Chondrocyte (in vitro differentiated cells): ENCODE data around the gene FBXW10B. TPM values are rescaled to one million over a fixed set of nuclear protein-coding genes. Genes with fewer than 3 reads are reported as not detected.
"Not testable (repeated sequence)": the region's sequence is repeated elsewhere in the genome, so short reads cannot be mapped to it uniquely, and the experiment has no call there.

Experiments used
- DNase-seq: peaks from one replicate; pipeline ENCODE4 v3.0.0; 2021; ENCODE audit warnings: mixed read lengths, low spot score
- H3K27ac Mint-ChIP-seq: one replicate; pipeline ENCODE4 v1.8.0; 2021; ENCODE audit warnings: mild to moderate bottlenecking, moderate library complexity, mixed read lengths; ENCODE audit not compliant: unreplicated experiment
- H3K27me3 Mint-ChIP-seq: 2 replicates; pipeline ENCODE4 v1.8.0; 2021; ENCODE audit warnings: low read depth, mixed read lengths
- H3K36me3 Mint-ChIP-seq: 2 replicates; pipeline ENCODE4 v1.8.0; 2021; ENCODE audit warnings: low read depth, mixed read lengths
- H3K4me1 Mint-ChIP-seq: 2 replicates; pipeline ENCODE4 v1.8.0; 2021; ENCODE audit warnings: low read depth, mild to moderate bottlenecking, mixed read lengths
- H3K4me3 Mint-ChIP-seq: one replicate; pipeline ENCODE4 v1.8.0; 2021; ENCODE audit warnings: mild to moderate bottlenecking, moderate library complexity, mixed read lengths; ENCODE audit not compliant: unreplicated experiment
- H3K9me3 Mint-ChIP-seq: 2 replicates; pipeline ENCODE4 v1.8.0; 2021; ENCODE audit warnings: low read depth, mixed read lengths
- total RNA-seq: library from RNA; stranded (reverse); gene quantifications from 3 replicates; pipeline ENCODE4 v1.2.1, GENCODE V29; 2021

The FBXW10B gene
- total RNA-seq, 1 donor from 2014 or later: 1.1 TPM

DNA sequence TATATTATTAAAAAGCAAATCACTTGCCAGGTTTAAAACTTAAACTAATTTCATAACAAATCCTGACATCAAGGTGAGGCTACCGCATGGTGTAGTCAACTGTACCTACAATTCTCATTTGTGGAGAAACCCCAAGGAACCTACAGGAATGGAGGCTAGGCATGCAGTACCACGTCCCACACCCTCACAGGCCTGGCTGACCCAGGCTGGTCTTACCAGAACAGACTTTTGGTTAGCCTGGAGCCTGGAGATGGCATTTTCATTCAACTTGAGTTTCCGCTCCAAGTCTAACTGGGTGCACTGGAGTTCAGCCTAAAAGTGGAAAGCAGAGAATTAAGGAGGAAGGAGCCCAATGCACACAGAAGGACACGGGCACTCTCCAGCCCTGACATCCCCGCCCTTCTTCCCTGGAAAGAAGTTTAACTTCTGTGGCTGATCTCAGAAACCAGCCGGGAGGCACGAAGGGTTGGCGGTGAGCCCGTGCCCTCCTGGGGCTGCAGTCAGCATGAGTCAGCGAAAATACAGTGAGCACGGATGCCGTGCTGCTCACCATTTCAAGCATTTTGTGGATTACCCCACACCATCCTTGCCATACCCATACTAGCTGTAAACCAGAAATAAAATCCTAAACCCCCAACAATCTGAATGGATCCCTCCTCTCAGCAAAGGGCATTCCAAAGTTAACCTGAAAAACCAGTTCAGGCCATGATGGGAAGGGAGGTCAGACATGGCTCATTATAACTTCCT lies 23.2 kb upstream of the FBXW10B start:
- Mint-ChIP-seq H3K4me3 (peak overlapping the region; percentile 31), H3K27ac (peak overlapping the region; percentile 96)
- not testable (repeated sequence) for H3K27me3 Mint-ChIP-seq

DNA sequence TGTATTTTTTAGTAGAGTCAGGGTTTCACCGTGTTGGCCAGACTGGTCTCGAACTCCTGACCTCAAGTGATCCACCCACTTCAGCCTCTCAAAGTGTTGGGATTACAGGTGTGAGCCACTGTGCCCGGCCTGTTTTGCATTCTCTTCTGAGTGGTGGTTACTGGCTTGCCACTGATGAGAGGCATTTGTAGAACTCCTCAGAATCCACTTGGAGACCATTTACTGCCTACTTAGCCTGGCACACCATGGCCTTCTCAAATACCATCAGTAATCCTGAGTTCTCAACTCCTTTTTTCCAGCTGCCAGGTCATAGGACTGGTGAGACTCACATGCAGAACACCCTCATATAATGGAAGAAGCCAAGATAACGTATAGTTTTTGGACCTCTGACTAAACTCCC lies 22.5 kb upstream of the FBXW10B start:
- H3K4me3 Mint-ChIP-seq, H3K36me3 Mint-ChIP-seq, DNase-seq, H3K27me3 Mint-ChIP-seq, H3K9me3 Mint-ChIP-seq: not testable (repeated sequence)
- Mint-ChIP-seq H3K27ac (peak overlapping the region; percentile 71), H3K4me1 (peaks cover 28% of the 10 kb centered on the region)

More for the DNA sequence above, 23.2 kb upstream of the FBXW10B start:
- H3K9me3 Mint-ChIP-seq, H3K36me3 Mint-ChIP-seq, DNase-seq: not testable (repeated sequence)
- peaks cover 28% of the 10 kb centered on the region for H3K4me1 Mint-ChIP-seq

DNA sequence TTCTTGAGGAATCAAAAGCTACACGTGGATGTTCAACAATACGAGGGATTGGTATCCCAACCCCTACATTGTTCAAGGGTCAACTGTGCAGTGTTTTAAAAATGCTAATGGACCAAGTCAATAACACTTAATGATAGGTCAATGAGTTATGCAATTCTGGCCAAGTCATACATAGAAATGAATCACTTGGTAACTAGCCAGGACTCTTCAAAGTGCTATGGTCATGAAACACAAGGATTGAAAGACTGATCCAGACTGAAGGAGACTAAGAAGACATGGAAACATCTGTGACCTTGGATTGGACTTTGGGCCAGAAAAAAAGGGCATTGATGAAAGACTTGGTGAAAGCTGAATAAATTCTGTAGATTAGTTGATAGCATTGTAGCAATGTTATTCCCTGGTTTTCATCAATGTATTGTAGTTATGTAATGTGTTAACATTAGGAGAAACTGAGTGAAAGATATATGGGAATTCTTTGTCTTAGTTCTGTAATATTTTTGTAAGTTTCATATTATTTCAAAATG lies 11.5 kb upstream of the FBXW10B start:
- not testable (repeated sequence) for H3K4me3 Mint-ChIP-seq, H3K27ac Mint-ChIP-seq, H3K9me3 Mint-ChIP-seq, DNase-seq, H3K27me3 Mint-ChIP-seq, H3K4me1 Mint-ChIP-seq
- H3K36me3 Mint-ChIP-seq: peaks cover 21% of the 10 kb centered on the region

DNA sequence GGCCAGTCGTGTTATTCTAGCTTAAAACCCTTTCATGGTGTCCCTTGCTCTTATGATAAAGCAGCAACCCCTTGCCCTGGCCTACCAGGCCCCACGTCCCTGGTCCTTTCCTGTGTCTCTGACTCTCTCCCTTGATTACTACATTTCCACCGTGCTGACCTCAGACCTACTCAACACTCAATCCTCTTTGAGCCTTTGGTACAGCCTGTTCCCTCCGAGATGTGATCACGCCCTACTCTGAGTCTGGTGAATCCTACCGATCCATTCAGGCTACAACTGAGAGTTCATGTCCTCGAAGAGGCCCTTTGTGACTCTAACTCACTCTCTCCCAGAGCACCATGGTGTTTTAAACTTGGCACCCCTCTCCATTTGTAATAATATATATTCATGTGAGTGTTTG lies 10.5 kb upstream of the FBXW10B start:
- DNase-seq, H3K4me1 Mint-ChIP-seq, H3K9me3 Mint-ChIP-seq, H3K27me3 Mint-ChIP-seq, H3K4me3 Mint-ChIP-seq, H3K27ac Mint-ChIP-seq: not testable (repeated sequence)
- H3K36me3 Mint-ChIP-seq: peaks cover 17% of the 10 kb centered on the region

DNA sequence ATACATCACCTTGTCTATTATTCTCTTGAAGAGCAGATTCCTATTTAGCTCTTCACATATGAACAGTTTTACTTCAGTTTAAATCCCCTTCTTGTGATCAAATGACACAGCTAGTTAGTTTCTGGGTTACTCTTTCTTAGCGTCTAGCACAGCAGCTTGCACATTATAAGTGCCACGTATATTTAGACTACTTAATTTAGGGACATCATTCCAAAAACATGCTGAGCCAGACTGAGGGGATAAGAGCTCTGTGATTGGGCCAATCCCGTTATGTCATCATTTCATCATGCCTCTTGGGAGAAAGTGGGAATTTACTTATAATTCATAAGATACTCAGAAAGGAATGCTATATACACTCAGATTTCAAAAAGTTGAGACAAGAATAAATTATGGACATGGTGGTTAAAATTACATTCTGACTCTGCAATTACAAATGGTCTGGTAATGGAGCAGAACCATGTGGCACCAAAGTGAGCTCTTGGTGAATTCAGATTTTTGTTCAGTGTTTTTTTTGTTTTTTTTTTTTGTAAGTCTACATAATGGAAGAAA lies 4.2 kb upstream of the FBXW10B start:
- H3K4me3 Mint-ChIP-seq, DNase-seq, H3K27me3 Mint-ChIP-seq, H3K4me1 Mint-ChIP-seq, H3K36me3 Mint-ChIP-seq, H3K9me3 Mint-ChIP-seq: not testable (repeated sequence)
- peak overlapping the region; percentile 51 for H3K27ac Mint-ChIP-seq

DNA sequence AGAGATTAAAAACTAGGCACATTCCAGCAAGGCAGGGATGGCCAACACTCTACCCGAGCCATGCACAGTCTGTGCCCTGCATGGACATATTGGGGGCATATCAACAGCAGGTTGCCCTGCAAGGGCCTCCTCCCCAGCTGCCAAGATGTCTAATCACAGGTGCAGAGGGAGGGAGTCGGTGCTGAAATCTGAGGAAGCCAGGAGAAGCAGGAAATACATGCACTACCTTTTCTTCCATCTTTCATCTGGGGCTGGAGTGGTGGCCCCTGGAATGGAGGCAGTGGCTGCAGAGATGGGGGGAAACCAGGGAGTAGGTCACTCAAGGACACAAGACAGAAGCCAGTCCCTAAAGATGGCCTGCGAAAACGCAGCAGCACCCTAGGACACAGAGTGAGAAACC lies 3.8 kb upstream of the FBXW10B start:
- H3K27ac Mint-ChIP-seq, H3K4me3 Mint-ChIP-seq, H3K36me3 Mint-ChIP-seq, H3K27me3 Mint-ChIP-seq, H3K4me1 Mint-ChIP-seq, H3K9me3 Mint-ChIP-seq, DNase-seq: not testable (repeated sequence)

DNA sequence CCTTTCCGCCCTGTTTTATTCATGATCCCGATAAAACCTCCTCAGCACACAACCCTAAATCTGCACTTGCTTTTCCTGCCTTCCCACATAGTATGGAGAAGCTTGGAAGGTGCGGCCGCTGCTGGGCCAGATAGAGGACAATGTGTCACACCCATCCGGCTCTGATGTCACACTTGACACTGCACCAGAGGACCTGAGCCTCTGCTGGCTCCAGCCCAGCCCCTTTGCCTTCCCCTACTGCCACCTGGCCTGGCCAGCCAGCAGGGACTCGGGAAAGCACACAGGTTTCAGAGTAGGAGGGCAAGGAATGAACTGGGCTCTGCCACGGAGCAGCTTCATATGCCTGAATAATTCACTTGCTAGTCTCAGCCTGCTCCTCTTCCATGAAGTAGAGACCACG lies 2.6 kb upstream of the FBXW10B start:
- H3K27me3 Mint-ChIP-seq, H3K36me3 Mint-ChIP-seq, DNase-seq, H3K4me3 Mint-ChIP-seq, H3K9me3 Mint-ChIP-seq, H3K27ac Mint-ChIP-seq, H3K4me1 Mint-ChIP-seq: not testable (repeated sequence)

DNA sequence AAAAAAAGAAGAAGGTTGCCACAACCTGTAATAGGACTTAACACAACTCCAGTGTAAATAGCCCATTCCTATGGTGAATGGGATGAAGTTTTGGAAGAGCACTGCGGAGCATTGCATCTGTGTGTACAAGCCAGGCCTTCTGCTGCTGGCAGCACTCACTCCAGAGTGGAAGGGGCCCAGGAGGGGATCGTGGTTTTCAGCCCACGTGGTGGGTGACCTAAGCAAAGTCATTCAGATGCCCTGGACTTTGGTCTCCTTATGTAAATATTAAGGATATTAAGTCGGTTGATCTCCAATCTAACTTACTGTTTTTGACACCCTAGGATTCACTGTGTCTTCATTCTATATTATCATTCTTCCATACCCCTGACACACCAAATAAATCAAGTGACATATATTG lies 2.7 kb downstream of the FBXW10B start:
- not testable (repeated sequence) for H3K4me1 Mint-ChIP-seq, H3K9me3 Mint-ChIP-seq, H3K27ac Mint-ChIP-seq, DNase-seq, H3K27me3 Mint-ChIP-seq, H3K36me3 Mint-ChIP-seq, H3K4me3 Mint-ChIP-seq

DNA sequence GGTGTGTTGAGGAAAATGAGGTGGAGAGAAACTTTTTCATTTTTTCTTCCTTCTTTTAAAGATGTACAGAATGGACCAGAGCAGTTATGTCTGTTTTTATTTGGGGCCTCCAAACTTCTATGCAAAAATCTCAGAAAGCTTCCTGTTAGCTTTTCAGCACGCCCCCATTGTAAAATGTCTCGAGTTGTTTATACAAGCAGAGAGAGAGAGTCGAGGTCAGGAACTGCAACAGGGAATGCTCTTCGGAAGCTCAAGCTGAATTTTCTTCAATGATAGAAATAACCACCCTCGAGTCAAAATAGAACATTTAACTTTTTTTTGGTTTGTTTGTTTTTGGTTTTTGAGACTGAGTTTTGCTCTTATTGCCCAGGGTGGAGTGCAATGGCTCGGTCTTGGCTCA lies 3.7 kb downstream of the FBXW10B start:
- not testable (repeated sequence) for H3K4me1 Mint-ChIP-seq, DNase-seq, H3K36me3 Mint-ChIP-seq, H3K4me3 Mint-ChIP-seq, H3K9me3 Mint-ChIP-seq, H3K27me3 Mint-ChIP-seq, H3K27ac Mint-ChIP-seq

DNA sequence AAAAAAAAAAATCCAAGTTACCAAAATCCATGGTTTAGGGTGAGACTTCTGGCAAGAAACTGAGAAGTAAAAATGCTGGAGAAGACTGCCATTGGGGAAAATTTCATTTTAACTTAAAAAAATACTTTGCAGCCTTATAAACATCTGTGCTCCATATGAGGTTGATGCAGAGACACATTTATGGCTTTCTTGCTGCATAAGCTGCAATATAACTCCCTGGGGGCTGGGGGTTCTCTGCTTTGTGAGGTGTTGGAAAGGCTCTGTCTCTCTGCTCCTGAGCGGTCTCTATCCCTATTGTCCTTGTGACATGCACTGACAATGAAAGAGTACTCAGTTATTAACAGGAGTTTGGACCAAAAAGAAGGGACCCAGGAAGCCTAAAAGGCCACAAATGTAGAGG lies 6.4 kb downstream of the FBXW10B start:
- H3K27me3 Mint-ChIP-seq, H3K9me3 Mint-ChIP-seq, H3K36me3 Mint-ChIP-seq, H3K27ac Mint-ChIP-seq, DNase-seq, H3K4me3 Mint-ChIP-seq, H3K4me1 Mint-ChIP-seq: not testable (repeated sequence)

DNA sequence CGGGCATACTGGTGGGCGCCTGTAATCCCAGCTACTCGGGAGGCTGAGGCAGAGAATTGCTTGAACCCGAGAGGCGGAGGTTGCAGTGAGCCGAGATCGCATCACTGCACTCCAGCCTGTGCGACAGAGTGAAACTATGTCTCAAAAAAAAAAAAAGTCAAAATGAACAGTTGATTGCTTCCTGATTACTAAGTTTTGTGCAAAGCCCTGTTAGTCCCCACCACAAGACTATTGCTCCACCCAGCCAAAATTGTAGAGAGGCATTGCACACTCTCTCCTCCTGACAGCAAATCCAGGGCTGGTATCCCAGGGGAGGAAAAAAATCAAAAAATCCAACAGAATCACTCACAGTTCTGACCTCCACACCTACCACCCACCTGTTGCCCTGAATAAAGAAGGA lies 26.5 kb downstream of the FBXW10B start:
- not testable (repeated sequence) for H3K27me3 Mint-ChIP-seq, H3K36me3 Mint-ChIP-seq, H3K9me3 Mint-ChIP-seq, H3K4me1 Mint-ChIP-seq, DNase-seq, H3K27ac Mint-ChIP-seq, H3K4me3 Mint-ChIP-seq

DNA sequence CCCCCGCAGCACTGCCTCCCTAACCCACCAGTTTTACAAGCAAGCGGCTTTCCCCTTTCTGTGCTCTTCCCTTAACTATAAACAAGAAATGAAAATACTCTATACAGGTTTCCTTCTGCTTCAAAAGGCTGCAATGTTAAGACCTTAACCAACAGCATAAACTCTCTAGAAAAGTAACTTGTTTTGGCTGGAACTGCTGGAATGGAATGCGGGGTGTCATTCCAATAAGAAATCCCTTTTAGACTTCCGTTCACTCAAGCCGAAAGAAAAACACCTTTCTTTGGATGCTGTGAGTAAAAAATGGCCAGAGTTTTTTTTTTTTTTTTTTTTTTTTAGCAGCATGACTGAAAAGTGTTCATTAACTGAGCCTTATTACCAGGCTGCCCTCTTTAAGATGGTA lies 27.5 kb downstream of the FBXW10B start:
- not testable (repeated sequence) for H3K9me3 Mint-ChIP-seq, H3K4me1 Mint-ChIP-seq, DNase-seq, H3K4me3 Mint-ChIP-seq, H3K27me3 Mint-ChIP-seq, H3K36me3 Mint-ChIP-seq
- peak overlapping the region; percentile 86 for H3K27ac Mint-ChIP-seq

DNA sequence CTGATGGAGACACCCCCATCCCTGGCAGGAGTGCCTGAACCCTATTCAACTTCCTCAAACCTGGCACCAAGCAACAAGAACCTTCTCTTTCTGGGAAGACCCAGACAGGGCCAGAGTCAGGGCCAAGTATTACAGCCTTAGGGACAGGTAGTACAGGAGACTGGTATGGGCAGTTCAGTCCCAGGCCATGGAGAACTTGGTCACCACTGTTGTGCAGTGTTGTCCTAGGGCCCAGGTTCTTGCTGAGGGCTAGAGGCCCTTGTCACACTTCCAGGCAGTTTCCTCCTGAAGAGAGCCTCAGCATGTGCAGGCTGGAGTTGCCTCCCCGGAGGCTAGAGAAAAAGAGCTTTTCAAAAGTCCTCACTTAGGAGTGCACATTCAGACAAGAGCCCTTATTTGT lies 28.7 kb downstream of the FBXW10B start:
- not testable (repeated sequence) for H3K27me3 Mint-ChIP-seq, DNase-seq, H3K27ac Mint-ChIP-seq, H3K36me3 Mint-ChIP-seq, H3K9me3 Mint-ChIP-seq, H3K4me1 Mint-ChIP-seq, H3K4me3 Mint-ChIP-seq
